Globus pallidus (tissue), 1 donor: ENCODE results near the gene NBEA.

ENCODE experiments used
- DNase-seq: peaks from one replicate; pipeline ENCODE4 v3.0.0-alpha.2; 2015; ENCODE audit warnings: low spot score

The NBEA gene

DNA sequence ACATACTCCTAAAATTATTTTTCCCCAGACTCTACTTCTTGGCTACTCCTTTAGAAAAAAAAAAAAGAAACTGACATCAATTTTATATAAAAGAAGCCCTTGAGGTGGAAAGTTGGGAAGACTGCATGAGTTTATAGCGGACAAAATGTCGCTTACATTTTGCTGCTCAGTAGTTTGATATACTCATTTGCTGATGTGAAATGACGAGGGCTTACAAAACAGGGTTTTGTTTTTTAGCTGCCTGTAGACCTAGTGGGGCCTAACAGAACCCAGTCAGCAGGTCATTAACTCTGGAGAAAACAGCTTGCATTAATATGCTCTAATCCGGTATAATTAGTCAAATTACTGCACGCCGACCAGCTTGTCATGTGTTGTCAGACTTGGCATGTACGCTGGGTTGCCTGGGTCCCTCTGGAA, 572.0 kb downstream of the NBEA start:
- no peak for DNase-seq

GRCh38 chr13:35514801-35515502, 572.9 kb downstream of the NBEA start:
- DNase-seq: no peak

DNA sequence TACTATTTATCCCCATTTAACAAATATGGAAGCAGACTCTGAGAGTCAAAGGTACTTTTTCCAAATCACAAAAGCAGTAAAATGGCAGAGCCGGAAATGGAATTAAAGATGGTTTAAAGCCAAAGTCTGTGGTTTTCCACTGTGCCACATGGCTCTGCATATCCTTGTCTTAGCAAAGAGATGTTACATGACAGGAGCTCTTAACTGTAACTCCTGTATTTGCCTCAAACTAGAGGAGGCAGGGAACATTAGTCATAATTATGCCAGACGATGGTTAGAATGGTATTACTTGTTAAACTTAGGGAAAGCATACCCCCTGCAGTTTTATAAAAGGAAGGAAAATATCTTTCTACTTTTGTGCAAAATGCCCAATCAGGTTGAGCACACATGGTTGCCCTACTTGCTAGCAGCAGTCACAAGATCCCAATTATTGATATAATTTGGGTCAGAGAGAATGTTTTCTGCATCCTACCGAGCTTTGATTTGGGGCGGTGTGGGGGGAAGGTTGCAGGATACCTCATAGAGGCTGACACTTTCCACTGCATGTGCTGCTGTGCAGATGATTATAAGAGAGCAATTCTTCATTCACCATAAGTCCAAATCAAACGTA, 576.4 kb downstream of the NBEA start:
- DNase-seq: no peak

DNA sequence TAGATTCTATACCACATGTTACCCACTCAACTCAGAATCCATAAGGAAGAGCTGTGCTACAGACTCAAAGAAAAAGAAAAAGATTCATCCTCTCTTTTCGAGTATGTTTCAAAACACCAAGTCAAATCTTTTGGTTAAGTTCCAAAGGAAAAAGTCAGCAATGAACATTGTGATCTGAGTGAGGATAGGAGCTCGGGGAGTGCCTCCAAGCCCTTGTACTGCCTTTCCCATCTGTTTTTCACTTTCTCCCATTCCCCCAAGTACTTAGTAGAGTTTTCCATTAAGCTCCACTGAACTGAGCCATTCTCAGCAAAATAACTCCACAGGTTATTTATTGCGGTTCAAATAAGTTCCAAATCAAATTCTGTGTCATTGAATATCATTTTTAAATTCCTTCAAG, 582.1 kb downstream of the NBEA start:
- no peak for DNase-seq

- no peak for DNase-seq
Observed at GRCh38 chr13:35526577-35526976, 584.5 kb downstream of the NBEA start.

DNA sequence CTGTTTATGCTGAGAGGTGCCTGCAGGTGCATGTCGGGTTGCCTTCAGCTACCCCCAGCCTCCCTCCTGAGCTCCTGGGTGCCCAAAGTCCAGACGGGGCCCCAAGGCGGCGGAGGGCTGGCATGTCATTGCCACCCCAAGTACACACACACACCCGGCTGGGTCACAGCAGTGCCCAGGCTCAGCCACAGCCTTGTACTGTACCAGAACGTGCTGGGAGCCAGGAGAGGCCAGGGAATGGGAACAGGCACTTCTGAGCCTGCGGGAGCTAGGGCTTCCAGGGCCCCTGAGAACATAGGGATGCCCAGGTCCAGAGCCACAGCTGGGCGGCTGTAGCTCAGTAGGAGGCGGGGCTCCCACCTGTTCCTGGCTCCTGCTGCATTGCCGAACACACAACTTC, 585.4 kb downstream of the NBEA start:
- no peak for DNase-seq

GRCh38 chr13:35530147-35530546, 588.1 kb downstream of the NBEA start:
- no peak for DNase-seq

DNA sequence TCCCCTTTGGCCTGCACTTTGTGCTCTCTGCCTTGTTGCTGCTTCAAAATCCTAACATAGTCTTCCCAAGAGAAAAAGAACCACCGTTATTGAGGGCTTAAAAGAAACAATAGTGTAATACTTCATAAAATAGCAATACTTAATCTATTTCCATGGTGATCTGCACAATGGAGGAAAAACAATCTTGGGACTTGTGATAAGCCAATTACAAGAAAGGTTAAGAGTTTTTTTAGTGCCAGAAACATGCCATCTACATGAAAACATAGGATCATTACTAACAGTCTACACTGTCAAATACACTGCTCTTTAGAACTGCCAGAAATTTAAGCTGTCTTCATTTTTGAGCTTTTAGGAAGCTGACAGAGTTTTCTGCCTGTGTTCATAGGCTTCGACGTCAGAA, 588.5 kb downstream of the NBEA start:
- no peak for DNase-seq

GRCh38 chr13:35531526-35531925, 589.5 kb downstream of the NBEA start:
- no peak for DNase-seq

GRCh38 chr13:35534343-35534742, 592.3 kb downstream of the NBEA start:
- no peak for DNase-seq

DNA sequence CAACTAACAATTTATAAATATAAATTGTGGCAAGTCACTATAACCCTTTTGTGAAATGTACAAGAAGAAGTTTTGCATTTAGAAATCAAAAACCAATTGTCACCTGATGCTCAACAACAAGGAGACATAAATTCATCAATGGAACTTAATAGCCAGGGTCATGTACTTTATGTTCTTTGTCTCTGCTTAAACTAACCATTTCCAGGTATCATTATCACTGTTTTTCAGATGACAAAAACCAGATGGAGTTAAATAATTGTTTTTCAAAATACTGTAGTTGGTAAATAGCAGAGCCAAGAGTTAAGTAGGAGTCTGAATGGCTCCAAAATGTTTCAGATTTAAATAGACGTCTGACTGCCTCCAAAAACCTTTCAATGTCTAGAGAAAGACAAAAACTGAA, 606.7 kb downstream of the NBEA start:
- DNase-seq: no peak

- DNase-seq: no peak
Observed at GRCh38 chr13:35549481-35549880, 607.4 kb downstream of the NBEA start.

- DNase-seq: no peak
Observed at GRCh38 chr13:35552172-35552844, 610.2 kb downstream of the NBEA start.

DNA sequence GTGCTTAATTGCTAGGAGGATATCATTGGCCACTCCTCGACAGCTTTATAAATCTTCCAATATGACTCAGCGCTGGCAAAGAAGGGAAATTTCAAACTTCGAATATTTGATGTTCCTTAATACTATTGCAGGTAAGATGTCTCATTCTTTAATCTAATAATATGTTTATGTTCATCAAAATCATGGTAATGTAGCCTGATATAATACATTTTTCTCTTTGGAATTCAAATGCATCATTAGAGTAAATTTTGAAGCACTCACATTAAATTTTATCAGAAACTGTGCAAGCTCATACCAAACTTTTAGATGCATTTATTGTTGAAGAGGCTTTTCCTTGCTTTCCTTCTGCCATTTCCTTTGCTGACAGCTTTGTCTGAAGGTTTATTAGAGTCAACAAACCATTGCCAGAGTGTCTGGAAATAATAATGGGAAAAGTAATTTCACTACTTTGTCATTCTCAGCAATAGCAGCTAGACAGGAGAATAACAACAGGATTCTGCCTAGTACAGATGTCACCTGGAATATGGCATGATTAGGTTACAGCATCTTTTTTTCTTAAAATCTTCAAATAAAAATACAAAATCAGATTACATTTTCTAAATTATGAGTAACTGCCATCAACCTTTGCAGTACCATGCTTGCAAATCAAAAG, 613.0 kb downstream of the NBEA start:
- no peak for DNase-seq

DNA sequence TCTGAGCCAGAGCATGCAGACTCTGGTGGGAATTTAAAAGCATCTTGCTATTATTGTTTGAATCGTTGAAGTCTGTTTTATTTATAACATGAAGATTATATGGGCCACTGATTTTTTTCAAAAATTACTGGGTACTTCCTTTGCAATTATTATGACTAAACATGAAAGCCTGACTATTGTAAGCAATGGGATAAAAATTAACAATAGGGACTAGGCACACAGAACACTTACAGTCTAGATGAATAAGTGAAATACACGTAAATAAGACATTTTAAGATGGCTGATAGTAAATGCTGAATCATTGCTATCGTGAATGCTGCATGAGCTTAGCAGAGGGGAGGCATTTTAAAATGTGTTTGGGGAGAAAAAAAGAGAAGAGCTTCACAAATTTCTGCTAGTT, 615.4 kb downstream of the NBEA start:
- no peak for DNase-seq

DNA sequence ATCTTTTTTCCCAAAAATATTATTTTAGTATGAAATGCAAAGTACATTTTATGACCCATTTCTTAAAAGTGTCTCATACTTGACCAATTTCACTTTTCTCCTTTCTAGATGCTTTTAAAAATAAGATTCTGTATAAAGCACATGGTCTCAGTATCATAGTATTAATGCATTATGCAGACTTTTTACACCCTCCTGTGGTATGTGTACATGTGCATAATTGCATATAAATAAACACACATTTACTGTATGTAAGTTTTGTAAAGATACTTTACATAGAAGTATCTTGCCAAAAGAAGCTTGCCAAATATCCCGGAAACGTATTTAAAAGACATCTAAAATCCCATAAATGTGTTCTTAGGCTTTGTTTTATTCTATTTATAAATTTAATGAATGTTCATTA, 619.5 kb downstream of the NBEA start:
- no peak for DNase-seq

GRCh38 chr13:35565273-35565672, 623.2 kb downstream of the NBEA start:
- no peak for DNase-seq

- DNase-seq: no peak
Observed at GRCh38 chr13:35566340-35566739, 624.3 kb downstream of the NBEA start.

DNA sequence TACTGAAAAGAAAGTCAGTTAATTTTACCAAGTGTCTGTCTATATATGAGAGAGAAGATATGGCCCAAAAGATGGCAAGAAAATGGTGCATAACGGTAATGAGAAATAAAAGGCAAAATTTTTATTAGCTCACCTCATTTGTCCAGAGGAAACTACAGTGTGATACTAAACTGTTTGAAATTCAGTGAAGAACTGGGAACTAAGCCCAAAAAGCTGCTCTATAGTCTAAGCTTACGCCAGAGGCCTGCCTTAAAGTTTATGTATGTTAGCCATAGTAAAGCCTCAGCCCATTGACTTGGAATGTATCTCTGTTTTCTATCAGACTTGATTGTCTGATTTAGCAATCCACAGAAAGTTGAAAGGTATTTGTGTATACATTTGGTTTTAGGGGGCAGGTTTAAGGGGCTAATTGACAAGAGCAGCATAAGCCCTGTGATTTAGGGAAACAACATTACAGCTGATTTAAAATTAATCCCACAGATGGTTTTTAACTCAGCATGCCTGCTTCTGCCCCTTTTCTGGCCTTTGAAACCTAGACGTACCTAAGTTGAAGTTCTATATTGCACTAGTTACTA, 625.4 kb downstream of the NBEA start:
- no peak for DNase-seq

DNA sequence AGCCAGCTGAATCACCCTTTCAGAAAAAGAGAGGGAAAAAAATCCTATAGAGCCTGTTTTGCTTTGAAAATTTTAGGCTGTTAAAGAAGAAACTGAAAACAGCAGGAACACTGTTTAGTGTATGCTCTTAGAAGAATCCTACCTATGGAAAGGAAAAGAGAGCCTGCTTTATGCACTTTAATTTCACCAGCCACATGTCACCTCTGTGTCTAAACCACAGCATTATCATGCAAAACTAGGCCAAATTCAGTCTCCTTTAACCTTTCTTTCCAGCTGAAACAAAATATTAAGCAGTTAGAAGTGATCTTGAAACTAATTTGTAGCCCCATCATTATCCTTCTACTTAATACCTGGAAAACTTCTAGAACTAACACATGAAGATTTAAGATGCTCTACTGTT, 631.6 kb downstream of the NBEA start:
- no peak for DNase-seq

- no peak for DNase-seq
Observed at GRCh38 chr13:35592457-35592856, 650.4 kb downstream of the NBEA start.

DNA sequence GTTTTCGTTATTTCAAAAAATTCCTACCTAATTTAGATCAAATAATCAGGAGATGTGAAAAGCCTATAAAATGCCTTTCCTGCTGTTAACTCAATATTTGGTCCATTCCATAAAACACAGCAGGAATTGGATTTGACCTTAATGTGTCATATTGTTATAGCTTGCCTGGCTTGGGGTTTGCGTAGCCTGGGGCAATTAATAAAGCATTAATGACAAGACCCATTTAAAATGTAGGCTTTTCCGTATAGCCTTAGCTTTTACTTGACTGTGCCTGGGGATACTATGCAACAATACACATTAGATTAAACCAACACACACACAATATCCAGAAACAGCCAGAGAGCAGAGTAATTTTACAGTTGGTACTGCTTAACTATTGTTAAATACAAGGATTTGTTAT, 651.6 kb downstream of the NBEA start:
- DNase-seq: no peak

DNA sequence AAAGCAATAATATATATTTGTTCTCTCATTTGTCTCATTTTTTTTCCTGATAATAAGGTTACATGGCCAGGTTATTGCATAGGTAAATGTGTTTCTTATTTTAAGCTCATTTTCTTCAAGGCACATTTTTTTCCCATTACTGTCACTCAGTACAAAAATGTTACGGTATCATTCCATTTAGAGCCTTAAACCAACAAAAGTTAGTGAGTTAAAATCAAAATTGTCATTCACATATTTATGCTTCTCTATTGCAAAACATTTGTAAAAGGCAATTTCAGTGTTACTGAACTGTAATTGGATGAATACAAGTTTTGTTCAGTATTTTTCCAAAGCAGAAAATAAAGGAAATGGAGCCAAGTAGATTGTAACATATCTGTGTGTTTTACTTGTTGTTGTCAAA, 652.0 kb downstream of the NBEA start:
- DNase-seq: no peak
